ENCODE data around the gene SDHA. TPM values are rescaled to one million over a fixed set of nuclear protein-coding genes. Genes with fewer than 3 reads are reported as not detected.

SDHA gene
- total and polyA plus RNA-seq, 2 of the 13 experiments (the other 11 are each of a cell fraction or from before 2014, with no cell fraction given), result 185 to 240 TPM

DNA sequence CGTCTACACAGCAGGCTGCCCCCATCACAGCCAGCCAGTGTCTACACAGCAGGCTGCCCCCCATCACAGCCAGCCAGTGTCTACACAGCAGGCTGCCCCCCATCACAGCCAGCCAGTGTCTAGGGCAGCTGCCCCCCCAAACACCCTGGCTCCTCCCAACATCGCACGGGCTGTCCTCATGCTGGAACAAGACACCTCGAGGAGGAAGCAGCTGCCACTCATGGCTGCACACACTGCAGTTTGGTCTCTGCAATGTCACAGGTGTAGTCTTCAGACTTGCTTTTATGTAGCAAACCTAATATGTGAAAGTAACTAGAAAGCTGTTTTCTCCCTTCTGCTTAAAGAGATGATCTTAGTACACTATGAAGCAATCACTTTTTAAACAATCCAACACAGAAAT, 17.1 kb upstream of the SDHA start (continued):
- no peak for TF ChIP-seq ZNF275 (CRISPR knock-in tag; IDR thresholded peaks at IDR 0.05; ENCODE audit: borderline replicate concordance)
- TF ChIP-seq PRMT3 (CRISPR knock-in tag; IDR thresholded peaks at IDR 0.05; ENCODE audit: borderline replicate concordance, low read depth), result no peak
- no peak for TF ChIP-seq ZNF235 (CRISPR knock-in tag; IDR thresholded peaks at IDR 0.05; ENCODE audit: borderline replicate concordance)
- TF ChIP-seq ELF1 (CRISPR knock-in tag; IDR thresholded peaks at IDR 0.05), result no peak
- TF ChIP-seq RXRB (CRISPR knock-in tag; IDR thresholded peaks at IDR 0.05; ENCODE audit: borderline replicate concordance), result no peak
- no peak for TF ChIP-seq ZNF124 (CRISPR knock-in tag; IDR thresholded peaks at IDR 0.05)
- no peak for TF ChIP-seq ZFAT (CRISPR knock-in tag; conservative IDR thresholded peaks at IDR 0.05)

- no peaks in the 10 kb centered on the region for H3K4me1 ChIP-seq (ENCODE audit: insufficient read depth, low read length)
- H3K27me3 ChIP-seq (ENCODE audit: control insufficient read depth in 1 of 2, insufficient read depth in 2 of 2, low read length in 2 of 2), result no peaks in the 10 kb centered on the region
- H3K79me2 ChIP-seq (ENCODE audit: insufficient read depth, low read length), result no peaks in the 10 kb centered on the region
- WGBS (ENCODE audit: low lambda C conversion rate), result 90% methylated on average over 8 of the region's 8 CpGs
- H4K20me1 ChIP-seq (ENCODE audit: insufficient read depth, low read length), result peaks cover 3% of the 10 kb centered on the region; the same call in 1 of the 2 replicates
- no peak for DNase-seq (ENCODE audit: low spot score)
- no peak for TF ChIP-seq ZBTB38 (CRISPR knock-in tag; IDR thresholded peaks at IDR 0.05)
- H3K9ac ChIP-seq (ENCODE audit: insufficient read depth, low read depth, low read length), result no peak overlapping the region
- FAIRE-seq, result no peak
- no peak overlapping the region for H3K4me3 ChIP-seq (replicated peaks in 1 of 3; ENCODE audit: insufficient read depth in 1 of 3, low read depth in 2 of 3, low read length in 3 of 3)
- in situ Hi-C loops (cut with HindIII; ENCODE audit: extremely low pct_ligation_motif_present, low pct_unique_long_range_greater_than_20kb) (no loop called here), intact Hi-C loops (cut with micrococcal nuclease; ENCODE audit: unreplicated experiment) (no loop called here)
- no peak for ATAC-seq
- POLR2A ChIA-PET, result no interaction called here
- H2AFZ ChIP-seq (ENCODE audit: low read length), result no peak overlapping the region
- CTCF ChIA-PET (ENCODE audit: low intra/inter-chr PET ratio, low total read pairs), result no interaction called here
- BruUV-seq (replicated peaks), result no TSS peak
- H3K9me3 ChIP-seq (ENCODE audit: low read length), result no peaks in the 10 kb centered on the region
- H3K27ac ChIP-seq (ENCODE audit: extremely low read length, insufficient read depth, low read length), result no peak overlapping the region
- H3K4me2 ChIP-seq (ENCODE audit: low read depth, low read length), result no peak overlapping the region
- H3K36me3 ChIP-seq (replicated peaks in 1 of 2; ENCODE audit: control insufficient read depth in 1 of 2, insufficient read depth in 2 of 2, low read length in 2 of 2), result peaks cover 17 to 29% of the 10 kb centered on the region in 2 experiments; a peak in 4 of 5 replicates
Measured at GRCh38 chr5:201672-202071, 16.4 kb upstream of the SDHA start.
